Right ventricle myocardium superior (tissue), 1 donor: ENCODE data around the gene CBLN3. TPM values are rescaled to one million over a fixed set of nuclear protein-coding genes. Genes with fewer than 3 reads are reported as not detected.
"Not testable (repeated sequence)": the region's sequence is repeated elsewhere in the genome, so short reads cannot be mapped to it uniquely, and the experiment has no call there.

Experiments
- ATAC-seq: fragments of 200-7000 bp; cut with Tn5 transposase; one replicate; pipeline ENCODE4 v1.9.1; 2020; ENCODE audit warnings: mild to moderate bottlenecking; ENCODE audit not compliant: poor library complexity
- DNase-seq: peaks from one replicate; pipeline ENCODE4 v3.0.0-alpha.2; 2020
- intact Hi-C: fragments of 100-400 bp; cut with DNase I; formaldehyde crosslinking; loops from one replicate; pipeline ENCODE4 v1.11.2; 2022
- total RNA-seq: library from RNA; stranded (reverse); fragmentation: NEBNext Ultra II Directional; extraction: Animal tissue kit (Norgen Biotek cat#: 25700); gene quantifications from one replicate; pipeline ENCODE4 v1.2.1, GENCODE V29; 2021
- donor health status: DM: no; HTN: yes; CAD: no; lungs with severe emphysema.

The CBLN3 gene
- total RNA-seq, 1 donor from 2014 or later: 0.65 TPM

GRCh38 chr14:24394275-24394674, 35.2 kb downstream of the CBLN3 start:
- intact Hi-C loops: no loop called here
- ATAC-seq: no peak
- no peak for DNase-seq

- intact Hi-C loops: no loop called here
Measured at GRCh38 chr14:24392325-24393091, 37.0 kb downstream of the CBLN3 start.

DNA sequence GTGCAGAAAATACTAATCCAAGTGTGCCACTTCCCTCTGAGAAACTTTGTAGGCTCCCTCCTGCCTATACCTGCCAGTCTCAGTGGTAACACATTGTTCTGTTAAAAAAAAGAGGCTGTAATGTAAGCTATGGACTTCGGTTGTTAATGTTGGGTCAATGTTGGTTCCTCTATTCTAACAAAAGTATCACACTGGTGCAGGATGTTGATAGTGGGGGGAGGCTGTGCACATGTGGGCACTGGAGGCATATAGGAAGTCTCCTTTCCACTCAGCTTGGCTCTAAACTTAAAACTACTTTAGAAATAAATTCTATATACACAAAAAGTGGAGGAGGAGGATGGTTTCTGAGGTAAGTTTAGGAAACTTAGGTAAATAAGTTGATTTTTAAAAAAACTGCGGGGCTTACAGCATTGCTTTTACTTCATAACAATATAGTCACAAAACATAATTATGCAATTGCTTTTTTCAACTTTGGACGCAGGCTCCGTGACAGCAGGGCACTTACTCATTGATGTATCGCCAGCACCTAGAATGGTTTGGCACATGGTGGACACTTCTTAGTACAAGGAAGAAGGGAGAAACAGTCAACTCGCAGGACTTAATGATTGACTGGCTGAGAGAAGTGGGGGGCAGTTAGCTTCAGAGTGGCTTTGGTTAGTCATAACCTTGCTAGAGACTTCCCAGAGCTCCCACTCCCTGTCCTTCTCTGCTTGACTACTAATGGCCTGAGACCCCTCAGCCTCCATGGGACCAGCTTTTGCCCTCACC, 38.6 kb downstream of the CBLN3 start:
- intact Hi-C loops: no loop called here
- DNase-seq: no peak
- no peak for ATAC-seq

More at GRCh38 chr14:24392325-24393091, 37.0 kb downstream of the CBLN3 start:
- no peak for DNase-seq
- ATAC-seq: no peak

- intact Hi-C loops: no loop called here
- ATAC-seq: peak; percentile 18
- no peak for DNase-seq
Measured at GRCh38 chr14:24389226-24389848, 40.1 kb downstream of the CBLN3 start.

GRCh38 chr14:24388474-24389179, 40.8 kb downstream of the CBLN3 start:
- intact Hi-C loops: no loop called here
- no peak for ATAC-seq
- no peak for DNase-seq

GRCh38 chr14:24387579-24387978, 41.9 kb downstream of the CBLN3 start:
- ATAC-seq, DNase-seq, intact Hi-C loops: not testable (repeated sequence)

DNA sequence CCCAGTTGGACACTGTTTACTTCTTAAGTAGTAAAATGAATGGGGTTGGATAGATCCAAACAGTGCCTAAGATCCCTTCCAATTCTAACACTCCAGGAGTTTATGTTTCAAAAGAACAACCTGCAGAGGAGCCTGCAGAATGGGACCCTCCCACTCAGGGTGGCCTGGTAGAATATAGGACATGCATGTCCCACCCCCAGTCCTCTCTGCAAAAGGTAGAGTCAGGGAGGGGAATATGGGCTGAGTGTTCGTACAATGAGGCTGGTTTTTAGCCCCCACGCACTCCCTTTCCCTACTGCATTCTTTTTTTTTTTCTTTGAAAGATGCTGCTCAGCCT, 42.5 kb downstream of the CBLN3 start:
- DNase-seq (no peak), ATAC-seq (no peak)
- intact Hi-C loops: no loop called here

DNA sequence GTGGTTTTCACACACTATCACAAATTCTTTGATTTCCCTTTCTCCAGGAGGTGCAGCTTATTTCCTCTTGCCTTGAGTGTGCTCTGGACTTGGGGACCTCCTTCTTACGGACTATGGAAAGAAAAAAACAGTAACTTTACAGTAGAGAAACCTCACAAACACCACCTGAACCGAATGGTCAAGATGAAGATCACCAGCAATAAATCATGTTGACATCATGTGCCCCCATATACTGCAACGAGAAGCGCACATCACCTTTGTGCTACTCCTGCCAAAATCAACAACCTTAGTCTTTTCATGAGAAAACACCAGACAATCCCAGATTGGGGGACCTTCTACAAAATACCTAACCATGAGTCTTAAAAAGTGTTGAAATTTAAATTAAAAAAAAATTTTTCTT, 43.9 kb downstream of the CBLN3 start:
- DNase-seq (no peak), ATAC-seq (no peak)
- intact Hi-C loops: no loop called here

DNA sequence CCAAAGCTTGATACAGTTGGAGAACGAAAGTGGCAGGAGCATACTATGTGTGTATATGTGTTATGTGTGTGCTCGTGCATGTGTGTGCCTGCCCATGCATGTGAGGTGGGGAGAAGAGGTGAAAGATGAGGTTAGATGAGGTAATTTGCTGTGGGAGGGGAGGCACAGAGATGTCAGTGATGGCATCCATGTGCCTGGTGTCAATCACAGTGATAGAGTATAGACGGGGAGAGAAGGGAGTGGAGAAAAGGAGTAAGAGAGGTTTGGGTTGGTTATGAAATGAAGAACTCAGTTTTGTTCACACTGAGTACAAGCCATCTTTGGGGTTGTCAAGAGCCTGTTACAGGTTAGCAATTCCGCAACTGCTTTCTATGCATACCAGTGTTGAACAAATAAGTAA, 45.3 kb downstream of the CBLN3 start:
- DNase-seq: no peak
- no peak for ATAC-seq
- intact Hi-C loops: no loop called here

DNA sequence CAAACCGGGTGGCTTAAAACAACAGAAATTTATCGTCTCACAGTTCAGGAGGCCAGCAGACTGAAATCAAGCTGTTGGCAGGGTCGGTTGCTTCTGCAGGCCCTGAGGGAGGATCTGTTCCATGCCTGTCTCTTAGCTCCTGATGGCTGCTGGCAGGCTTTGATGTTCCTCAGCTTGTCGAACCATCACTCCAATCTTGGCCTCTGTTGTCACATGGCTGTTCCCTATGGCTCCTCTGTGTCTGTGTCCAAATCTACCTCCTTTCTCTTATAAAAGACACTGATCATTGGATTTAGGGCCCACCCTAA, 47.5 kb downstream of the CBLN3 start:
- intact Hi-C loops: no loop called here
- peak; percentile 13 for ATAC-seq
- DNase-seq: no peak

- intact Hi-C loops: no loop called here
- ATAC-seq: no peak
- DNase-seq: no peak
Measured at GRCh38 chr14:24381363-24382063, 48.0 kb downstream of the CBLN3 start.

- no peak for DNase-seq
- intact Hi-C loops: no loop called here
- ATAC-seq: no peak
Measured at GRCh38 chr14:24379907-24380730, 49.3 kb downstream of the CBLN3 start.

DNA sequence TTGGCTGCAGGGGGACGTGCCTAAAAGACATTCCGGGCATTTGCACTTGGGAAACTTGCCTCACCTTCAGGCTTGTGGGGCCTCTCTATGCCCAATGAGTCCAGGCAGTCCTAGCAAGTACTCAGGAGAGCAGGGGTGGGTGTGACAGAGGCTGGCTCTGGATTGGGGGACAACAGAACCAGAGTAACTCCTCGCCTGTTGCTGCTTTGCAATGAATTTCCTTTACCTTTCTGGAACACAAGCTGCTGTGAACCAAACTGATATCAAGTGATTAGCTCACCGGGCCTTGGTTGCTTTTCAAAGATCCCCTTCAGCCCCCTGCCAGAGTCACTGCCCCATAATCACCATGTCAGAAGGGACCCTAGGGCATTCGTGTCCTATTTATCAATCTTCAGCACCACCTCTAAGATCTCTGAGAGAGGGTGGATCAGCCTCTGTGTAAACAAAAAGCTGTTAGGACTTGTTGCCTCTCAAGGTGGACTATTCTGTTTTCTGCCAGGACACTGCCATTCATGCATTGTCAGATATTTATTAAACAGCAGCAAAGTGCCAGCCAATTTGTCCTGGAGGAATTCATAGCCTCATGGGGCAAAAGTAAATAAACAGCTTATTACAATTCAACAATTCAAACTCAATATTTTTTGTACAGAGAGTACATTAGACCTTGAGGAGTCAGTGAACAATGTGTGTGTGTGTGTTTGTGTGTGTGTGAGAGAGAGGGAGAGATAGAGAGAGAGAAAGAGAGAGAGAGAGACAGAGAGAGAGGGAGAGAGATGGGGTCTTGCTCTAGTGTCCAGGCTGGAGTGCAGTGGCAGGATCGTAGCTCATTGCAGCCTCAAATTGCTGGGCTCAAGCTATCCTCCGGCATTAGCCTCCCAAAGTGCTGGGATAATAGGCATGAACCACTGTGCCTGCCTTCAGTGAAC, 50.2 kb downstream of the CBLN3 start:
- ATAC-seq: no peak

DNA sequence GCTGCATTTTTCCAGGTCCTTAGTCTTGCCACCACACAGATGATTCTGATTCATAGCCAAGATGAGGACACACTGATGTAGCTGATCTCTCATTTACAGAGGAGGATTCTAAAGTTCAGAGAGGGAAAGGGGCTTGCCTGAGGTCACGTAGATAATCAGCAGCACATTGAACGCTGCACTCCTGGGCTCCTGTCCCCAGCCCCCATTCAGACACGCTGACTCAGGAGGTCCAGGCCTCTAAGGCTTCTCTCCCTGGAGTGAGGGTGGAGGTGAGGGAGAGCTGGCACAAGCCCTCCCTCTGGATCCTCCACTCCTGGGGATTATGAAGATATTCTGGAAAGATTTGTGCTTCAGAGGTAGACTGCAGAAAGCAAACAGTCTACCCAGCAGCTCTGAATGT, 51.1 kb downstream of the CBLN3 start:
- no peak for ATAC-seq
- intact Hi-C loops: no loop called here
- DNase-seq: no peak

More for the DNA sequence above, 50.2 kb downstream of the CBLN3 start:
- intact Hi-C loops: no loop called here
- no peak for DNase-seq

DNA sequence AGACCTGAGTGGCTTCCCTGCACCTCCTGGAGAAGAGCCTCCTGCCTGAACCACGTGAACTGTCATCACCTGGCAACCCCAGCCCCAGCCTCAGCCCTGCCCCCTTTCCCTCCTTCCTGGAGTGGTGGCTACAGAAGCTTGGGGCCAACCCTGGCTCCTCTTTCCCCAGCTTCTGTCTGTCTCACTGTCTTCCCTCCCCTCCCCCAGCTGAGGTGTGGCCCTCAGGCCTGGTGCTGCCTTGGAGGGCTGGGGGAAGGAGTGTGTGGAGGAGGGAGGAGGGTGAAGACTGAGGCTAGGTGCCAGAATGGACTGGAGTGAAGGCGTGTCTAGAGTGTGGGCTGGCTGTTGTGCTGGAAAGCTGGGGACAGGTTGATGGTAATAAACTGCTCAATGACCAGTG, 51.8 kb downstream of the CBLN3 start:
- no peak for DNase-seq
- peak; percentile 25 for ATAC-seq
- intact Hi-C loops: no loop called here

- intact Hi-C loops: no loop called here
- ATAC-seq (no peak), DNase-seq (no peak)
Measured at GRCh38 chr14:24377126-24377525, 52.3 kb downstream of the CBLN3 start.
